HG02973 (cell line): Measurements from ENCODE around the gene BMERB1.
"Not testable (repeated sequence)": the region's sequence is repeated elsewhere in the genome, so short reads cannot be mapped to it uniquely, and the experiment has no call there.

Experiments used
- ATAC-seq: cut with Tn5 transposase; IDR thresholded peaks from one replicate; pipeline ENCODE4 v1.9.1; 2021; ENCODE audit warnings: moderate library complexity; ENCODE audit not compliant: unreplicated experiment

Gene BMERB1

DNA sequence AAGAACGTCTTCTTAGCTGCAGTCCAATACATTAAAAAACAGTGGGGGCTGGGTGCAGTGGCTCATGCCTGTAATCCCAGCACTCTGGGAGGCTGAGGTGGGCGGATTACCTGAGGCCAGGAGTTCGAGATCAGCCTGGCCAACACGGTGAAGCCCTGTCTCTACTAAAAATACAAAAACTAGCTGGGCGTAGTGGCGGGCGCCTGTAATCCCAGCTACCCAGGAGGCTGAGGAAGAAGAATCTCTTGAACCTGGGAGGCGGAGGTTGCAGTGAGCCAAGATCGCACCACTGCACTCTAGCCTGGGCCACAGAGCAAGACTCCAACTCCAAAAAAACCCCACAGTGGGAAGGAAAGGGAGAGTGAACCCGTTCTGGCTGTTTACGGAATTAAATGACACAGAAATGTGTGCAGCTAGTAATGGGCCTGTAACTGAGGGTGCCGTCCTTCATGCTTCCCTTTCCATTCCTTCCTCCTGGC lies 172.9 kb downstream of the BMERB1 start:
- not testable (repeated sequence) for ATAC-seq

DNA sequence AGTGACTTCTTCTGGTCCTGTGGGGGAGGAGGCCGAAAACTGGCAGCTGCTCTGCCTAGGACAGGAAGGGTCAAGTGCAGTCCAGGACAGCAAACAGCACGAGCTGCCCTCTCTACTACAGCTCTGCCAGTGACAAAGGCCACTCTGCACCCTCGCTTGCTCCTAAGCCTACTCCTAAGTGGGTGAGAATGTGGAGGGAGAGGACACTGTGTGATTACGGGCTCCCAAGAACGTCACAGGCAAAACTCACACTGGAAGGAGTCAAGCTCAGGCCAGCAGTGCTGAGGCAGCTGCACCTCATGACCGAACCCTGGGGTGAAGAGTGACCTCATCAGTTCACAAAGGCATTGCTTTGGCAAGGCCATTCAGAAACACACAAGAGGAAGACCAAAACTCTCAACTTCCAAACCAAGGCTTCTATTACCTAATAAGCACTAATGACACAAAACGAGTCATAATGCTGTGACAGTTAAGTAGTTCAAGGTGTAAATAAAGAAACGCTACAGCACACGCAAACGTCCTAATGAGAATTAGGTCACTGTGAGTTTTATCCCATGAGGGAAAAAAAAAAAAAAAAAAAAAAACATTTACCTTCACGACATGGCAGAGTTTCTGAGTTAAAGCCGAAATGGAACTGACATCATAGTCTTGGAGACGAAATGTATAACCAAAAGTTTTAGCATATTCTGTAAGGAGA lies 173.5 kb downstream of the BMERB1 start:
- ATAC-seq: no peak

DNA sequence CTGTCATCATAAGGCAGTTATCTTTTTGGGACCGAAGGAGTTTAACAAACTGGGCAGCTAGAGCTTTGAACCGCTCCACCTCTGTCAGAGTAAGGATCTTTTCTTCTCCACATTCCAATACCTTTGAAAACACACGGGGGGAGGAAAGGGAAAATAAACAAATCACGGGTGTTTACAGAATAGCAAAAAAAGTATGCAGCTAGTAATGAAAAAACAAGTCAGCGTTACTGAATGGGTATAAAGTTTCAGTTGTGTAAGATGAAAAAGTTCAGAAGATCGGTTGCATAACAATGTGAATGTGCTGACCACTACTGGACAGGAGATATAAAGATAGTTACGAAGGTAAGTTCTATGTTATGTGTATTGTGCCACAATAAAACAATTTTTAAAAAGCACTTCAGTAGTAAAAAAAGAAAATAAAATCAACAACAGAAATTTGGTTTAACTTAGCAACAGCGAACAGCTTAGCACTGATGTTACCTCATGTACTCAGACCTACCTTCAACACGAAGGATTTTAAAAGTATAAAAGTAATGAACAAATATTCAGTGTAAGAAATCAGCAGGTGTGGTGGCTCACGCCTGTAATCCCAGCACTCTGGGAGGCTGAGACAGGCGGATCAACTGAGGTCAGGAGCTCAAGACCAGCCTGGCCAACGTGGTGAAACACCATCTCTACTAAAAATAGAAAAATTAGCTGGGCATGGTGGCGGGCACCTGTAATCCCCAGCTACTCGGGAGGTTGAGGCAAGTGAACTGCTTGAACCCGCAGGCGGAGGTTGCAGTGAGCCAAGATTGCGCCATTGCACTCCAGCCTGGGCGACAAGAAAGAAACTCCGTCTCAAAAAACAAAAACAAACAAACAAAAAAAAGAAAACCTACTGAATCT lies 174.3 kb downstream of the BMERB1 start:
- ATAC-seq: no peak

DNA sequence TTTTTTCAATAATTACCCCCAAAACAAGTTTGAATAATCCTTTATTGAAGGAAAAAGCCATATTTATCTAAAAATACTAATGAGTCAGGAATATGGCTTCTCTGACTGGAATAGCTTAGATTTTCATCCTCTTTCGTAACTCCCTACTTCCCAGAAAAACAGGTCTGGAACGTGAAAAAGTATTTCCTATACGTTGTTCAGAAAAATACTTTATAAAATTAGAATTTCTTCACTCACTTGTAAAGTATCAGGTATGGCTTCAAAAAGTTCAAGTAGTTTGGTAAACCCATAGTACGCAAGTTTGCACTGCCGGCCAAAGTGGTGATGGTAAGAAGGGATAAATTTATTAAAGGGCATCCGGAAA lies 174.9 kb downstream of the BMERB1 start:
- ATAC-seq: no peak

DNA sequence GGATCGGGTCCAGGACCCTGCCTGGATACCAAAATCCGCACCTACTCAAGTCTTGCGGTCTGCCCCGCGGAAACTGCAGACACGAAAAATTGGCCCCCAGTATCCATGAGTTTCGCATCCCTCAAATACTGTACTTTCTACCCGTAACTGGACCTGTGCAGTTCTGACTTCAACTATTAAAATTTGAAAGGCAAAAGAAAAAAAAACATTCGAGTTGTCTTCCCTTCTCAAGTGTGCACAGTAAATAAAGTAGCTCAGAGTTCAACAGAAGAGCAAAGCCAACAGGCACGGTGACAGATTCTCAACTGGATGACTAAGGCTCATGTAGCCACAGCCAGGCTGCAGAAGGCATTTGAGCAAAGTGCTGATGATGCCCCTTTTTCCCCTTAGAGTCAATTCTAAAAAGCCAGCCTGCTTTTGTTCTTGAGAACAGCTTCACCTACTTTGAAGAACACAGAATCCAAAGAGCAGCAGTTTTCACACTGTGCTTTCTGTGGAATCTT lies 176.0 kb downstream of the BMERB1 start:
- no peak for ATAC-seq

DNA sequence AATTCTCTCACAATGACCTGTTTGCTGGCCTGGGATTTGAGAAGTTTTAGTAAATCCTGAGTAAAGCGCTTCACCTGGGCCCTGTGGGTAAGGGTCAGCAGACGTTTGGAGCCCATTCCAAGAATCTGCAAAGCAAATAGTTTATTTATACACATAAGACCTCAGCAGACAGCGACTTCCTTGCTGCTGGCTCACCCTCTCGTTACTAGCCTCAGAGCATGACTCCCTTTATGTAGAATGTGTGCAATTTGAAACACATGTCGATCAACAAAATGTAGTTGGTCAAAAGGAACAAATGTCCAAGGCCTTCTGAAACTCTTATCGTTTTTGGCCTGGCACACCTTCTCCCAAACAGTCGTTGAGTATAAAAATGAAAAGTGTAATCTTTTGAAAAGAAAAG lies 177.2 kb downstream of the BMERB1 start:
- ATAC-seq: no peak

DNA sequence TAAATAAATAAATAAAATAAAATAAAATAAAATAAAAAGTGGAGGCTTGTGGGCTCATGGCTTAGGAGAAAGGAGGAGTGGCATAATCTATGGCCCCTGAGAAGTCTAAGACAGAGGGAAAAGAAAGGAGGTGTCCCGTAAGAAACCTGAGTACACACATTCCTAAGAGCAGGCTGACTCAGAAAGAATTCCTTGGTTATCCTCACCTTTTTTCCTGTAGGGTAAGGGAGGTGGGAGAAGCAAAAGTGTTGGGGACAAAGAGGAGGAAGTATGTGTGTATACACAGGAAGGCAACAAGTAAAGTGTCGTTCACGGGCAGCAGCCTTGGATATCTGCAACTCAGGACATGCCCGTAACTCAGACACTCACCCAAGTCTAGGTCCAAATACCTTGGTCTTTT lies 179.3 kb downstream of the BMERB1 start:
- ATAC-seq: no peak

DNA sequence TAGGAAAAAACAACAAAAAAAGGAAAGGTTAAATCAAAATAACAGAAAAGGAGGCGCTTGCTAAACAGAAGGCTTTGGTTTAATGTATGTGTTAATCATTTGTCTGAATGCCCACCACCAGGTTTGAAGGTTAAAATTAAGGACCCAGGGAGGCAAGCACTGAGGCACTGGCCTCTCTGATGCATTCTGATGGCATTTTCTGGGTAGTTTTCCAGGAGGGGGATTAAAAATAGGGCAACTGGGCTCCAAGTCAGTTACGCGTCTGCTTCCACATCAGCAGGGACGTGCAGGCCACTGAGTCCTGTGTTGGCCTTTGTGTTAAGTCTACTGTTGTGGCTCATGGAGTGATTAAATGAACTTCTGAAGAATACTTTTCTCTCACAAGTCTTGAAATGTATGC lies 181.6 kb downstream of the BMERB1 start:
- no peak for ATAC-seq

DNA sequence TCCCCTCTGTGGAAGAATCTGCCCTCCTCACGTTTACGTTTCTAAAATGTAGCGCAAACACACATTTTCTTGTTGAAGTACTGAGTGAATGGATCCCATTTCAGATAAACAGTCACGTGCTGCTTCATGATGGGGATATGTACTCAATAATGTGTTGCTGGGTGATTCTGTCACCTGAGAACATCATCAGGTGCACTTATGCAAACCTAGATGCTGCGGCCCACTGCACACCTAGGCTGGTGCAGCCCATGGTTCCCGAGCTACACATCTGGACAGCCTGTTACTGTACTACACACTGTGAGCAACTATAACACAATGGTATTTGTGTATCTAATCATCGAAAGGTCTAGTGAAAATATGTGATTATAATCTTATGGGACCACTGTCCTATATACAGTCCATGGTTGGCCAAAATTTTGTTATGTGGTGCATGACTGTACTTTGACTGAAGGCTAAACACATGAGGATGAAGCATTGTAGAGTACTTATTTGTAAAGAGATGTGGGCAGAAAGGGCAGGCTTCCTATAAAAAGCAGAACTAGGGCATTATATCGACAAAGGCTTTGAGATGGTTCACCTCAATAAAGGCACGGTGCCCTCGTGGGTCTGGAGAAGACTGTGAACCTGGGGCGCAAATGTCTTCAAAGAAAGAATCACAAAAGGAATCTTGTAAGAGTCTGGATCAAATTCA lies 182.2 kb downstream of the BMERB1 start:
- no peak for ATAC-seq

DNA sequence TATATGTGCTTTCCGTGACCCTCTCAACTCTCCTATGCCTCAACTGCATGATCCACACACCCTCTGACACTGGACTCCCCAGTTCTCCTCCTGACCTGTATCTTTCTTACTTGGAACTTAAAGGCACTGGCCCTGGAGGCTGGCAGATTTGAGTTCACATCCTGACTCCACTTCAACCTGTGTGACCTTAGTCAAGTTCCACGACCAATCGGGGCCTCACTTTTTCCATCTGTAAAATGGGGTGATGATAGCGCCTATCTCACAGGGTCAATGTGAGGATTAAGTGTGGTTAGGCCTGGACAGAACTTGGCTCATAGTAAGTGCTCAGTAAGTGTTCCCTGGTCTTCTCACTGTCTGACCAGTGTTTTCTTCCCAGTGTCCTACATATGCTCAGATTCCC lies 183.5 kb downstream of the BMERB1 start:
- no peak for ATAC-seq

DNA sequence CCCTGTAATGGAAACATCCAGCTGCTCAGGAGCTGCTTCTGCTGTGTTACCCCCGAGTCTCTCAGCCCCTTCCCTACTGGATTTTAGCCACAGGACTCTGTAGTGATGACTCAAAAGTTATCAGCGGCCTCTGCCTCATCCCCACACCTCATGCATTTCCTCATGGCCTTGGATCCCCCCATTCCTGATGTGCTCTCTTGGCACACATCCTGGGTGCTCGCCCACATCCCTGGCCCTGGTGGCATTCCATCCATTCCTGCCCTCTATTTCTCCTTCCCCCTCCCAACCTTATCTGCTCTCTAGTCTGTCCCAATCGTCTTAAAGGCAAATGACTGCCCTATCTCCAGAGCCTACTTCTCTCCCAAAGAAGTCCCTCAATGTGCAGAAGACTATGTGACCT lies 184.0 kb downstream of the BMERB1 start:
- ATAC-seq: no peak

DNA sequence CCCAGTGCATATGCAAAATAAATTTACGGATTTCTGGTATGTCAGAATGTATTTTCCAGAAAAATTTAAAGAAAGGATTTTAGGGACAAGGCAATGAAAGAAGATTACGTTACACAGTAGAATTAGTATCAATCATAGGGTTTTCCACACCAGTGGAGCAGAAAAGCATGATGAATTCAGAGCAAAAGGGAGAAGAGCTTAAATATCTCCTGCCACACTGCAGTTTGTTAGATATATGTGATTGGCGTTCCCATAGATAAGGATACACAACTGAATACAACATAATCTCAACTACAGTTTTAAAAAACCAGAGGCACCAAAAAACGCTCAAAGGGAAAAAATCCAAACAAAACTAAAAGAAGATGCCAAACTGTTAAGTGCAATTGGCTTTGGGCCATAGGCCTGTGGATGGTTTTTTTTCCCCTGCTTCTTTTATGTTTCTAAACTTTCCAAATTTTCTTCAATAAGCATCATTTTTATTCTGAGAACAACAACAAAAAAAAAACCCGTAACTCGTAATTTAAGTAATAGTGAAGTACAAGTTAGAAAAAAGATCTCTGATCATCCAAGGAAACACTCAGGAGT lies 186.3 kb downstream of the BMERB1 start:
- ATAC-seq: no peak

DNA sequence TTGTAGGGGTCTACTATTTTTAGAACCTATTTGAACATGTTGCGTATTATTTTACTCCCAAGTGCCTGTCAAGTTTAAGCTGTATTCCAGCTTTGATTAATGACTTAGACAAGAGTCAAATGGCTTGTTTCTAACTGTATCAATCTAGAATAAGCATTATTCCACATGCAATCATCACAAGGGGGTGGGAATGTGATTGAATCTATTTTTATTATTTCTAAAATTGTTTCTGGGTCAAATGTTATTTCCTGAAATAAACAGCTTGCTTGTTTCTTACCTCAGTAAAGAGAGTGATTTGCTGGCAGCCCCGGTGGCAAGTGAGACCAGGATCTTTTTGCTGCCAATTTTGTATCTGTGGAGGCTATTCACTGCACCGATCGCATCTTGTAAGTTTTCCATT lies 187.1 kb downstream of the BMERB1 start:
- ATAC-seq: no peak

DNA sequence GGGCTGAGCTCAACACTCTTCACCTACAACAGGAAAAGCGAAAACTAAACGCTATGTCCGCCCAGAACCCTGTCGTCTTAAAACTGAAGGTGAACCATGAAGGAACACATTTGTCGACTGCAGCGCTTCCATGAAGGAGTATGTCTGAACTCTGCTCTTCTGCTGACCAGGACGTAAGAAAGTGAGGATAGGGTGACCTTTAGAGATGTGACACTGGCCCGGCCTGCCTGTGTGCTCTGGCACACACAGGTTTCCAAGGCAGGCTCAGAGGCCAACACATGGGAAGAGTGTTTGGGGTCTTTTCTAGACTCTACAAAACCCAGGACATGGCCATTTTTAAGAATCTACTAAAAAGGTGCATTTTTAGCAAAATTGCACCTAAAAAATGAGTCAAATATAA lies 187.5 kb downstream of the BMERB1 start:
- ATAC-seq: no peak

DNA sequence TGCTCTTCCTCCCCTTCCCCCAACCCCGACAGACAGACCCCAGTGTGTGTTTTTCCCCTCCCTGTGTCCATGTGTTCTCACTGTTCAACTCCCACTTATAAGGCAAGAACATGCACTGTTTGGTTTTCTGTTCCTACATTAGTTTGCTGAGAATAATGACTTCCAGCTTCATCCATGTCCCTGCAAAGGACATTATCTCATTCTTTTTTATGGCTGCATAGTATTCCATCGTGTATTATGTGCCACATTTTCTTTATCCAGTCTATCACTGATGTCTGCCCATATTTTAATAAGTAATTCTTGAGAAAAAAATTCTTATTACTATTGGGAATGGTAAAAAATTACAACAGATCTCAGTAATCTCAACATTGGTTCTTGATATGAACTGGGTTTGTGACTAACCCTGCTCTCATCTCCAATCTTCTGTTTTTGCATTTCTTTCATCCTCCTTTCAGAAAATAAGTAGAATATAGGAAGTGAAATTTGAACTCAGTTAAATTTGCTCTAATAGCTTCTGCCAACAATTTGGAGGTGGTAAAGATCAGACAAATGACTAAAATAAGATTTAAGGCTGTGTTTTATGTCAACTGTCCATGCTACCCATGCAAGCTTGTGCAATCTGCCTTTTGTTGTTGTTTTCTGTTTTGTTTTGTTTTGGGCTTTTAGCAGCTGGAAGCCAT lies 197.5 kb downstream of the BMERB1 start:
- no peak for ATAC-seq

DNA sequence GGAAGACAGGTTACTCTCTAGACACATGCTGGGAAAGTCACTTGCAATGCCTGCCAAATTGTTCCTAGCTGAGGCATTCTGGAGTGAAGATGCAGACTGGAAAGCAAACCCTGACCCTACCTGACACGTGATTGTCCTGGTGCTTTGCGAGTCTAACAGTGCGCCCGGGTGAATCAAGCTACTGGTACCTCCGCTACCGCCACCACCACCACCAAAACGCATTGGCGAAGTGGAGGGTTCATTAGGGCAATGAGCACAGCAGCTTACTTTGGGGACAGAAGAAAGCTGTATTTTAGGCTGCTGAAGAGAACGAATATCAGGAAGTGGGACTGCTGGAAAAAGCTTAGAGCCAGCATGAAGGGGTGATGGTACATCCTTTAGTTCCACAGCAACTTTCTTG lies 201.5 kb downstream of the BMERB1 start:
- ATAC-seq: no peak

DNA sequence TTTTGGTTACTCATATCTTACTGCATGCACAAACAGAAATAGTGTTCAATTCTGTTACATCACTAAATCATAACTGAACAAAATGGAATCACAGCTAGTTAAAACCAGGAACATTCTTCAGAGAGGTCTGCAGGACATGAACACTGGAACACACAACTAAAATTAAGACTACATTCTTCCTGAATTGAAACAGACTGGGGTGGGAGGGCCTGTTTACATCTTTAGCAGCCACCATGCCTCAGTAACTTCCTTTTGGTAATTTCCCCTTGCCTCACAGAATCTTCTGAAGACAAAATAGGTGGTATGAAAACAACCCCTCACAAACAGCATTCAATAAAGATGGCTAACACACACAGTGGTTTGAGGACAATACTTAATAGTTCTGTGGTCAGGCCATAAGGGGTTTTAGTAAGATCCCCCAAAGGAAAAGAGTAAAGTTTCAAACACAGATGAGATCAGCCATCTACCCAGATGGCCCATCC lies 202.0 kb downstream of the BMERB1 start:
- no peak for ATAC-seq
